DOHH2 (cell line): ENCODE results near the gene PAX6.

Source experiments
- H3F3A ChIP-seq: fragments of 200-600 bp; sonication (generic), shearing (Covaris generic); 2 replicates; pipeline ENCODE4 v1.6.0; 2016; ENCODE audit warnings: antibody characterized with exemption, mild to moderate bottlenecking; ENCODE audit not compliant: control insufficient read depth, insufficient read depth
- H3K27ac ChIP-seq: fragments of 200-600 bp; sonication (generic); 2 replicates; pipeline ENCODE4 v1.5.1; 2014; ENCODE audit warnings: low read depth, mild to moderate bottlenecking, low read length, moderate library complexity
- H3K27me3 ChIP-seq: fragments of 200-600 bp; sonication (generic); 2 replicates; pipeline ENCODE4 v1.6.1; 2014; ENCODE audit warnings: mild to moderate bottlenecking, low read length, mixed read lengths; ENCODE audit not compliant: control insufficient read depth
- H3K36me3 ChIP-seq: fragments of 200-600 bp; sonication (generic); 2 replicates; pipeline ENCODE4 v1.6.1; 2014; ENCODE audit warnings: mild to moderate bottlenecking, low read length, moderate library complexity, mixed read lengths; ENCODE audit not compliant: control insufficient read depth
- H3K4me1 ChIP-seq: fragments of 200-600 bp; sonication (generic); 2 replicates; pipeline ENCODE4 v1.6.1; 2014; ENCODE audit warnings: mild to moderate bottlenecking, low read length, mixed read lengths; ENCODE audit not compliant: control insufficient read depth
- H3K4me2 ChIP-seq: fragments of 200-600 bp; sonication (generic); 2 replicates; pipeline ENCODE4 v1.6.0; 2014; ENCODE audit warnings: mild to moderate bottlenecking, low read length, moderate library complexity
- H3K4me3 ChIP-seq: fragments of 200-600 bp; sonication (generic); 2 replicates; pipeline ENCODE4 v1.5.1; 2014; ENCODE audit warnings: mild to moderate bottlenecking, low read length, mixed read lengths
- H3K79me2 ChIP-seq: fragments of 200-600 bp; sonication (generic); 2 replicates; pipeline ENCODE4 v1.6.1; 2014; ENCODE audit warnings: mild to moderate bottlenecking, low read length, mixed read lengths; ENCODE audit not compliant: control insufficient read depth
- H3K9me2 ChIP-seq: fragments of 200-600 bp; sonication (generic); replicated peaks from 2 replicates; pipeline ENCODE4 v1.6.1; 2014; ENCODE audit warnings: mild to moderate bottlenecking, low read length, mixed read lengths; ENCODE audit not compliant: control insufficient read depth
- H3K9me3 ChIP-seq: fragments of 200-600 bp; sonication (generic); 2 replicates; pipeline ENCODE4 v1.6.1; 2014; ENCODE audit warnings: antibody characterized with exemption, low read length, mixed read lengths; ENCODE audit not compliant: control insufficient read depth, insufficient read depth
- H4K20me1 ChIP-seq: fragments of 200-600 bp; sonication (generic); 2 replicates; pipeline ENCODE4 v1.6.0; 2014; ENCODE audit warnings: low read depth, mild to moderate bottlenecking, antibody characterized with exemption, low read length, moderate library complexity; ENCODE audit not compliant: control insufficient read depth, insufficient read depth
- CTCF ChIP-seq: fragments of 200-600 bp; sonication (generic); IDR thresholded peaks from one replicate; pipeline ENCODE4 v1.5.1; 2014; ENCODE audit warnings: antibody characterized with exemption, mild to moderate bottlenecking, low read depth, low read length; ENCODE audit not compliant: poor library complexity, severe bottlenecking
- EZH2phosphoT487 ChIP-seq: fragments of 200-600 bp; sonication (generic); IDR thresholded peaks from 2 replicates; pipeline ENCODE4 v1.6.1; 2017; ENCODE audit warnings: borderline replicate concordance, mild to moderate bottlenecking, antibody characterized with exemption, low read length, moderate library complexity, mixed read lengths

PAX6 gene

GRCh38 chr11:31784611-31785010, 26.5 kb downstream of the PAX6 start:
- H3K9me2 ChIP-seq = no peaks in the 10 kb centered on the region
- no peaks in the 10 kb centered on the region for H3F3A ChIP-seq
- no peaks in the 10 kb centered on the region for H3K27me3 ChIP-seq
- no peaks in the 10 kb centered on the region for H3K4me1 ChIP-seq
- H3K27ac ChIP-seq = no peak overlapping the region
- no peaks in the 10 kb centered on the region for H4K20me1 ChIP-seq
- no peak overlapping the region for H3K4me2 ChIP-seq
- no peak overlapping the region for H3K4me3 ChIP-seq
- no peaks in the 10 kb centered on the region for H3K9me3 ChIP-seq
- TF ChIP-seq CTCF = no peak
- TF ChIP-seq EZH2phosphoT487 = no peak
- H3K36me3 ChIP-seq = no peaks in the 10 kb centered on the region
- no peaks in the 10 kb centered on the region for H3K79me2 ChIP-seq

- Histone ChIP-seq H3K27ac (no peak overlapping the region), H3K4me1 (no peaks in the 10 kb centered on the region), H3K4me2 (no peak overlapping the region), H3F3A (no peaks in the 10 kb centered on the region), H3K4me3 (no peak overlapping the region), H3K36me3 (no peaks in the 10 kb centered on the region), H3K79me2 (no peaks in the 10 kb centered on the region), H4K20me1 (no peaks in the 10 kb centered on the region), H3K9me3 (no peaks in the 10 kb centered on the region), H3K9me2 (no peaks in the 10 kb centered on the region), H3K27me3 (no peaks in the 10 kb centered on the region)
- no peak for TF ChIP-seq CTCF
Measured at GRCh38 chr11:31783252-31783651, 27.9 kb downstream of the PAX6 start.

- Histone ChIP-seq H3K4me2 (no peak overlapping the region), H4K20me1 (no peaks in the 10 kb centered on the region), H3K27ac (no peak overlapping the region), H3K4me1 (no peaks in the 10 kb centered on the region), H3K36me3 (no peaks in the 10 kb centered on the region), H3K9me2 (no peaks in the 10 kb centered on the region), H3K4me3 (no peak overlapping the region), H3K27me3 (no peaks in the 10 kb centered on the region), H3F3A (no peaks in the 10 kb centered on the region), H3K79me2 (no peaks in the 10 kb centered on the region), H3K9me3 (no peaks in the 10 kb centered on the region)
- TF ChIP-seq CTCF = no peak
- TF ChIP-seq EZH2phosphoT487 = no peak
Measured at GRCh38 chr11:31782257-31782656, 28.9 kb downstream of the PAX6 start.

GRCh38 chr11:31780480-31780971, 30.6 kb downstream of the PAX6 start:
- no peaks in the 10 kb centered on the region for H3K79me2 ChIP-seq
- H3K36me3 ChIP-seq = no peaks in the 10 kb centered on the region
- H3K9me3 ChIP-seq = no peaks in the 10 kb centered on the region
- no peaks in the 10 kb centered on the region for H3K27me3 ChIP-seq
- no peak overlapping the region for H3K27ac ChIP-seq
- no peaks in the 10 kb centered on the region for H3K4me1 ChIP-seq
- H3K4me2 ChIP-seq = no peak overlapping the region
- TF ChIP-seq EZH2phosphoT487 (no peak), CTCF (no peak)
- no peaks in the 10 kb centered on the region for H4K20me1 ChIP-seq
- H3K9me2 ChIP-seq = no peaks in the 10 kb centered on the region
- H3K4me3 ChIP-seq = no peak overlapping the region
- H3F3A ChIP-seq = no peaks in the 10 kb centered on the region
